Measurements from ENCODE around the gene SIPA1L3. TPM values are rescaled to one million over a fixed set of nuclear protein-coding genes. Genes with fewer than 3 reads are reported as not detected.

The SIPA1L3 gene
- total and polyA plus RNA-seq, 2 experiments from 2014 or later = 15.7 to 54.1 TPM

DNA sequence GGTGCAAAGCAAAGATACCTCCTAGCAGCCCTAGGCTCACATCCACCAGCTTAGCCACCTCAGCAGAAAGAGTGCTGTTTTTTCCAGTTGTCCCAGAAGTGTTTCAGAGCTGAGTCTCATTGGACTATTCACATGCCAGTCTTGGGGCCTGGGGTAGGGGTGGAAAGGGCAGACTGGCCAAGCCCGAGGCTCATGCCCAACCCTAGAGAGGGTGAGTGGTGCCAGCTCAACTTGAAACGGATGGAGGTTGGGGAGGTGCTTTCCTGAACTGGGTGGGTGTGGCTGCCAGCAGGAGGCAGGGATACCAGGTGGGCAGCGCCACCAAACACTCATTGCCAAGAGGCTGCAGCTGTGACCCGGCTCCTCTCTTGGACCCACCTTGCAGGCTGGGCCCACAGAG, 200.1 kb downstream of the SIPA1L3 start:
- Mint-ChIP-seq H3K9me3 (no peaks in the 10 kb centered on the region), H3K36me3 (ENCODE audit: low read depth) (peaks cover 51% of the 10 kb centered on the region), H3K4me3 (no peak overlapping the region)

DNA sequence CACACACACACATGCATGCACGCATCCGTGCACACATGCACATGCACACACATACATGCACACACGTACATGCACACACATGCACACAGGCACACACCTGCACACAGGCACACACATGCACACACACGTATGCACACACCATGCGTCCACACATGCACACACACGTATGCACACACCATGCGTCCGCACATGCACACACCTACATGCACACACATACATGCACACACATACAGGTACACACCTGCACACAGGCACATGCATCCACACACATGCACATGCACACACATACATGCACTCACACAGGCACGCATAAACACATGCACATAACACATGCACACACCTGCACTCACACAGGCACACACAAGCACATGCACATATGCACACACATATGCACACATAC, 204.9 kb downstream of the SIPA1L3 start:
- no peak for DNase-seq (ENCODE audit: low spot score)
- Histone ChIP-seq H3F3A (replicated peaks; ENCODE audit: low read depth) (no peaks in the 10 kb centered on the region; the same call in 1 of the 2 replicates), H3K27me3 (ENCODE audit: insufficient read depth) (no peaks in the 10 kb centered on the region), H3K27ac (ENCODE audit: low read depth) (no peak overlapping the region), H3K79me2 (replicated peaks; ENCODE audit: insufficient read depth) (no peaks in the 10 kb centered on the region), H3K4me2 (no peak overlapping the region), H4K20me1 (replicated peaks; ENCODE audit: insufficient read depth) (no peaks in the 10 kb centered on the region), H3K36me3 (ENCODE audit: insufficient read depth) (peaks cover 4% of the 10 kb centered on the region; the same call in 1 of the 2 replicates), H2AFZ (no peak overlapping the region), H3K4me1 (ENCODE audit: insufficient read depth) (no peaks in the 10 kb centered on the region), H3K9me2 (ENCODE audit: insufficient read depth) (no peaks in the 10 kb centered on the region), H3K4me3 (no peak overlapping the region)
- no peaks in the 10 kb centered on the region for H3K27me3 Mint-ChIP-seq (ENCODE audit: insufficient read depth, low read depth, poor library complexity)
- no peaks in the 10 kb centered on the region; the same call in 2 of the 3 replicates for H3K9me3 Mint-ChIP-seq
- no peak for ATAC-seq
- no peaks in the 10 kb centered on the region for H3K4me1 Mint-ChIP-seq
- peaks cover 58% of the 10 kb centered on the region for H3K36me3 Mint-ChIP-seq (ENCODE audit: low read depth)
- no peak overlapping the region for H3K4me3 Mint-ChIP-seq
- no peak overlapping the region for H3K27ac Mint-ChIP-seq
- TF ChIP-seq, protein P1, sequence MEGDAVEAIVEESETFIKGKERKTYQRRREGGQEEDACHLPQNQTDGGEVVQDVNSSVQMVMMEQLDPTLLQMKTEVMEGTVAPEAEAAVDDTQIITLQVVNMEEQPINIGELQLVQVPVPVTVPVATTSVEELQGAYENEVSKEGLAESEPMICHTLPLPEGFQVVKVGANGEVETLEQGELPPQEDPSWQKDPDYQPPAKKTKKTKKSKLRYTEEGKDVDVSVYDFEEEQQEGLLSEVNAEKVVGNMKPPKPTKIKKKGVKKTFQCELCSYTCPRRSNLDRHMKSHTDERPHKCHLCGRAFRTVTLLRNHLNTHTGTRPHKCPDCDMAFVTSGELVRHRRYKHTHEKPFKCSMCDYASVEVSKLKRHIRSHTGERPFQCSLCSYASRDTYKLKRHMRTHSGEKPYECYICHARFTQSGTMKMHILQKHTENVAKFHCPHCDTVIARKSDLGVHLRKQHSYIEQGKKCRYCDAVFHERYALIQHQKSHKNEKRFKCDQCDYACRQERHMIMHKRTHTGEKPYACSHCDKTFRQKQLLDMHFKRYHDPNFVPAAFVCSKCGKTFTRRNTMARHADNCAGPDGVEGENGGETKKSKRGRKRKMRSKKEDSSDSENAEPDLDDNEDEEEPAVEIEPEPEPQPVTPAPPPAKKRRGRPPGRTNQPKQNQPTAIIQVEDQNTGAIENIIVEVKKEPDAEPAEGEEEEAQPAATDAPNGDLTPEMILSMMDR (conservative IDR thresholded peaks at IDR 0.05; ENCODE audit: low read depth in 2 of 2) = no peak
- TF ChIP-seq NANOG (IDR thresholded peaks at IDR 0.05; ENCODE audit: borderline replicate concordance) (no peak), EZH2phosphoT487 (IDR thresholded peaks at IDR 0.05; ENCODE audit: unreplicated experiment) (no peak), POLR2AphosphoS5 (IDR thresholded peaks at IDR 0.05; ENCODE audit: low read depth) (no peak), STAT1 (IDR thresholded peaks at IDR 0.05; ENCODE audit: unreplicated experiment) (no peak), CREB1 (CRISPR knock-in tag; IDR thresholded peaks at IDR 0.05; ENCODE audit: low read depth) (no peak)
- TF ChIP-seq, protein P2, sequence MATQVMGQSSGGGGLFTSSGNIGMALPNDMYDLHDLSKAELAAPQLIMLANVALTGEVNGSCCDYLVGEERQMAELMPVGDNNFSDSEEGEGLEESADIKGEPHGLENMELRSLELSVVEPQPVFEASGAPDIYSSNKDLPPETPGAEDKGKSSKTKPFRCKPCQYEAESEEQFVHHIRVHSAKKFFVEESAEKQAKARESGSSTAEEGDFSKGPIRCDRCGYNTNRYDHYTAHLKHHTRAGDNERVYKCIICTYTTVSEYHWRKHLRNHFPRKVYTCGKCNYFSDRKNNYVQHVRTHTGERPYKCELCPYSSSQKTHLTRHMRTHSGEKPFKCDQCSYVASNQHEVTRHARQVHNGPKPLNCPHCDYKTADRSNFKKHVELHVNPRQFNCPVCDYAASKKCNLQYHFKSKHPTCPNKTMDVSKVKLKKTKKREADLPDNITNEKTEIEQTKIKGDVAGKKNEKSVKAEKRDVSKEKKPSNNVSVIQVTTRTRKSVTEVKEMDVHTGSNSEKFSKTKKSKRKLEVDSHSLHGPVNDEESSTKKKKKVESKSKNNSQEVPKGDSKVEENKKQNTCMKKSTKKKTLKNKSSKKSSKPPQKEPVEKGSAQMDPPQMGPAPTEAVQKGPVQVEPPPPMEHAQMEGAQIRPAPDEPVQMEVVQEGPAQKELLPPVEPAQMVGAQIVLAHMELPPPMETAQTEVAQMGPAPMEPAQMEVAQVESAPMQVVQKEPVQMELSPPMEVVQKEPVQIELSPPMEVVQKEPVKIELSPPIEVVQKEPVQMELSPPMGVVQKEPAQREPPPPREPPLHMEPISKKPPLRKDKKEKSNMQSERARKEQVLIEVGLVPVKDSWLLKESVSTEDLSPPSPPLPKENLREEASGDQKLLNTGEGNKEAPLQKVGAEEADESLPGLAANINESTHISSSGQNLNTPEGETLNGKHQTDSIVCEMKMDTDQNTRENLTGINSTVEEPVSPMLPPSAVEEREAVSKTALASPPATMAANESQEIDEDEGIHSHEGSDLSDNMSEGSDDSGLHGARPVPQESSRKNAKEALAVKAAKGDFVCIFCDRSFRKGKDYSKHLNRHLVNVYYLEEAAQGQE (IDR thresholded peaks at IDR 0.05; ENCODE audit: unreplicated experiment) = no peak
- TF ChIP-seq, protein P3, sequence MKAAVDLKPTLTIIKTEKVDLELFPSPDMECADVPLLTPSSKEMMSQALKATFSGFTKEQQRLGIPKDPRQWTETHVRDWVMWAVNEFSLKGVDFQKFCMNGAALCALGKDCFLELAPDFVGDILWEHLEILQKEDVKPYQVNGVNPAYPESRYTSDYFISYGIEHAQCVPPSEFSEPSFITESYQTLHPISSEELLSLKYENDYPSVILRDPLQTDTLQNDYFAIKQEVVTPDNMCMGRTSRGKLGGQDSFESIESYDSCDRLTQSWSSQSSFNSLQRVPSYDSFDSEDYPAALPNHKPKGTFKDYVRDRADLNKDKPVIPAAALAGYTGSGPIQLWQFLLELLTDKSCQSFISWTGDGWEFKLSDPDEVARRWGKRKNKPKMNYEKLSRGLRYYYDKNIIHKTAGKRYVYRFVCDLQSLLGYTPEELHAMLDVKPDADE (IDR thresholded peaks at IDR 0.05) = no peak

More for the DNA sequence above, 200.1 kb downstream of the SIPA1L3 start:
- Histone ChIP-seq H3K4me2 (no peak overlapping the region), H3K4me1 (ENCODE audit: insufficient read depth) (no peaks in the 10 kb centered on the region), H3K27ac (ENCODE audit: low read depth) (no peak overlapping the region), H2AFZ (no peak overlapping the region), H3K4me3 (no peak overlapping the region), H3K79me2 (replicated peaks; ENCODE audit: insufficient read depth) (no peaks in the 10 kb centered on the region), H4K20me1 (replicated peaks; ENCODE audit: insufficient read depth) (no peaks in the 10 kb centered on the region), H3K9me2 (ENCODE audit: insufficient read depth) (no peaks in the 10 kb centered on the region), H3K36me3 (ENCODE audit: insufficient read depth) (peaks cover 4% of the 10 kb centered on the region; the same call in 1 of the 2 replicates), H3K27me3 (ENCODE audit: insufficient read depth) (no peaks in the 10 kb centered on the region), H3F3A (replicated peaks; ENCODE audit: low read depth) (no peaks in the 10 kb centered on the region; the same call in 1 of the 2 replicates)
- no peak for DNase-seq (ENCODE audit: low spot score)
- Mint-ChIP-seq H3K4me1 (no peaks in the 10 kb centered on the region), H3K27me3 (ENCODE audit: insufficient read depth, low read depth, poor library complexity) (no peaks in the 10 kb centered on the region), H3K27ac (no peak overlapping the region)
- TF ChIP-seq ZNF114 (CRISPR knock-in tag; IDR thresholded peaks at IDR 0.05) (no peak), POLR2AphosphoS5 (IDR thresholded peaks at IDR 0.05; ENCODE audit: low read depth) (no peak), JUNB (IDR thresholded peaks at IDR 0.05; ENCODE audit: unreplicated experiment) (no peak), NANOG (IDR thresholded peaks at IDR 0.05; ENCODE audit: borderline replicate concordance) (no peak)
- TF ChIP-seq, protein P3 (IDR thresholded peaks at IDR 0.05) = no peak
- TF ChIP-seq, protein P2 (IDR thresholded peaks at IDR 0.05; ENCODE audit: unreplicated experiment) = no peak
- no peak for ATAC-seq

Measured in GM23338 (cell line).